RWPE2 (cell line): ENCODE data around the gene RELN.

Experiments
- ATAC-seq: fragments of 200-7000 bp; cut with Tn5 transposase; 3 replicates; pipeline ENCODE4 v1.9.1; 2021; ENCODE audit warnings: low read depth
- DNase-seq: peaks from one replicate; pipeline ENCODE4 v3.0.0-alpha.2; 2020; ENCODE audit warnings: low spot score
- H3K27ac ChIP-seq: fragments of 450-650 bp; 2 replicates; pipeline ENCODE4 v1.5.1; 2017; ENCODE audit warnings: mild to moderate bottlenecking; ENCODE audit not compliant: poor library complexity, severe bottlenecking
- H3K27me3 ChIP-seq: fragments of 250-450 bp; sonication (Bioruptor Pico); 2 replicates; pipeline ENCODE4 v1.5.1; 2021; ENCODE audit warnings: mild to moderate bottlenecking, moderate library complexity; ENCODE audit not compliant: insufficient read depth, poor library complexity, severe bottlenecking
- H3K36me3 ChIP-seq: fragments of 250-450 bp; sonication (Bioruptor Pico); 2 replicates; pipeline ENCODE4 v1.5.1; 2020; ENCODE audit warnings: low read depth, mild to moderate bottlenecking, moderate library complexity
- H3K4me1 ChIP-seq: fragments of 250-450 bp; sonication (Bioruptor Pico); 2 replicates; pipeline ENCODE4 v1.5.1; 2021; ENCODE audit warnings: mild to moderate bottlenecking, moderate library complexity; ENCODE audit not compliant: insufficient read depth, poor library complexity, severe bottlenecking
- H3K4me3 ChIP-seq: fragments of 250-450 bp; sonication (Bioruptor Pico); 2 replicates; pipeline ENCODE4 v1.5.1; 2021; ENCODE audit warnings: mild to moderate bottlenecking, moderate library complexity; ENCODE audit not compliant: severe bottlenecking
- H3K9me3 ChIP-seq: fragments of 250-450 bp; sonication (Bioruptor Pico); 2 replicates; pipeline ENCODE4 v1.5.1; 2021; ENCODE audit warnings: mild to moderate bottlenecking, moderate library complexity; ENCODE audit not compliant: severe bottlenecking
- CTCF ChIP-seq: fragments of 450-650 bp; IDR thresholded peaks from one replicate; pipeline ENCODE4 v1.5.1; 2017; ENCODE audit warnings: mild to moderate bottlenecking, moderate library complexity; ENCODE audit not compliant: poor library complexity, severe bottlenecking

Gene RELN

GRCh38 chr7:103981003-103981423 is 8.4 kb downstream of the RELN start:
- H3K4me1 ChIP-seq: no peaks in the 10 kb centered on the region
- peaks cover 43% of the 10 kb centered on the region for H3K27me3 ChIP-seq
- no peak overlapping the region for H3K4me3 ChIP-seq
- no peaks in the 10 kb centered on the region for H3K9me3 ChIP-seq
- H3K27ac ChIP-seq: no peak overlapping the region
- ATAC-seq (no peak), DNase-seq (no peak)
- no peak for TF ChIP-seq CTCF
- H3K36me3 ChIP-seq: no peaks in the 10 kb centered on the region

- H3K9me3 ChIP-seq: no peaks in the 10 kb centered on the region
- H3K36me3 ChIP-seq: no peaks in the 10 kb centered on the region
- H3K27me3 ChIP-seq: no peaks in the 10 kb centered on the region
- H3K4me1 ChIP-seq: no peaks in the 10 kb centered on the region
- no peak for TF ChIP-seq CTCF
- ATAC-seq (no peak), DNase-seq (no peak)
- H3K4me3 ChIP-seq: no peak overlapping the region
- no peak overlapping the region for H3K27ac ChIP-seq
Observed at GRCh38 chr7:103972779-103973434, 16.6 kb downstream of the RELN start.

- no peaks in the 10 kb centered on the region for H3K27me3 ChIP-seq
- DNase-seq: no peak
- H3K4me3 ChIP-seq: no peak overlapping the region
- no peak for ATAC-seq
- H3K4me1 ChIP-seq: no peaks in the 10 kb centered on the region
- no peak overlapping the region for H3K27ac ChIP-seq
- TF ChIP-seq CTCF: no peak
- no peaks in the 10 kb centered on the region for H3K36me3 ChIP-seq
- H3K9me3 ChIP-seq: no peaks in the 10 kb centered on the region
Observed at GRCh38 chr7:103967401-103967800, 22.1 kb downstream of the RELN start.

GRCh38 chr7:103966593-103967277 is 22.7 kb downstream of the RELN start:
- no peak for TF ChIP-seq CTCF
- no peaks in the 10 kb centered on the region for H3K9me3 ChIP-seq
- H3K36me3 ChIP-seq: no peaks in the 10 kb centered on the region
- no peak overlapping the region for H3K27ac ChIP-seq
- no peak for ATAC-seq
- DNase-seq: no peak
- H3K27me3 ChIP-seq: peaks cover 2% of the 10 kb centered on the region
- no peak overlapping the region for H3K4me3 ChIP-seq
- no peaks in the 10 kb centered on the region for H3K4me1 ChIP-seq

- Histone ChIP-seq H3K9me3 (no peaks in the 10 kb centered on the region), H3K36me3 (no peaks in the 10 kb centered on the region), H3K4me1 (no peaks in the 10 kb centered on the region), H3K4me3 (no peak overlapping the region), H3K27ac (no peak overlapping the region), H3K27me3 (peaks cover 11% of the 10 kb centered on the region)
- DNase-seq (no peak), ATAC-seq (no peak)
- no peak for TF ChIP-seq CTCF
Observed at GRCh38 chr7:103964269-103964668, 25.2 kb downstream of the RELN start.
